ENCODE measurements around the gene FAM222B.

DNA sequence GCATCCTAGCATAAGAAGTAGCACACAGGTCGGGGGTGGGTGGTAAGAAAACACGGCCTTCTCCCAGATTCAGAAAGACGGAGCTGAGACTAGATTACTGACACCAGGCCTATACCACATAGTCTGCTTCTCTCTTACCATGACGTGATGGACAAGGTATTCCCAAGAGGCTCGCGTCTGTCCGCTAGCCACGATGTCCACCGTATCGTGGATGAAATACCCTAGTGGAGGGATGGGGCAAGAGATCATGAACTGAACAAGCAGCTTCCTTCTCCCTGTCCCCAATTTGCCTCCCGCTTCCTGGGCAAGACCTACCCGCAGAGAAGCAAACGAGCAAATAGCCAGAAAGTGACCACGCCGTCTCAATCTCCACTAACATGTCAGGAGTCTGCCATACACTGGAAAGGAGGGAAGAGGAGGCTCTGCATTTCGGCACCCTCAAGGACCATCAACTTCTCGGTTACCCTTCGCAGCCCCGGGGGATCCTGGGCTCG, 117.4 kb downstream of the FAM222B start:
- TF ChIP-seq POLR2A (IDR thresholded peaks at IDR 0.05) = no peak
- TF ChIP-seq, protein P1, sequence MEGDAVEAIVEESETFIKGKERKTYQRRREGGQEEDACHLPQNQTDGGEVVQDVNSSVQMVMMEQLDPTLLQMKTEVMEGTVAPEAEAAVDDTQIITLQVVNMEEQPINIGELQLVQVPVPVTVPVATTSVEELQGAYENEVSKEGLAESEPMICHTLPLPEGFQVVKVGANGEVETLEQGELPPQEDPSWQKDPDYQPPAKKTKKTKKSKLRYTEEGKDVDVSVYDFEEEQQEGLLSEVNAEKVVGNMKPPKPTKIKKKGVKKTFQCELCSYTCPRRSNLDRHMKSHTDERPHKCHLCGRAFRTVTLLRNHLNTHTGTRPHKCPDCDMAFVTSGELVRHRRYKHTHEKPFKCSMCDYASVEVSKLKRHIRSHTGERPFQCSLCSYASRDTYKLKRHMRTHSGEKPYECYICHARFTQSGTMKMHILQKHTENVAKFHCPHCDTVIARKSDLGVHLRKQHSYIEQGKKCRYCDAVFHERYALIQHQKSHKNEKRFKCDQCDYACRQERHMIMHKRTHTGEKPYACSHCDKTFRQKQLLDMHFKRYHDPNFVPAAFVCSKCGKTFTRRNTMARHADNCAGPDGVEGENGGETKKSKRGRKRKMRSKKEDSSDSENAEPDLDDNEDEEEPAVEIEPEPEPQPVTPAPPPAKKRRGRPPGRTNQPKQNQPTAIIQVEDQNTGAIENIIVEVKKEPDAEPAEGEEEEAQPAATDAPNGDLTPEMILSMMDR (IDR thresholded peaks at IDR 0.05) = no peak
